ENCODE results near the gene CDK16. TPM values are rescaled to one million over a fixed set of nuclear protein-coding genes. Genes with fewer than 3 reads are reported as not detected.

The CDK16 gene
- total and polyA plus RNA-seq, 9 of the 15 experiments (the other 6 are each of a cell fraction or from before 2014, with no cell fraction given): 3.9 to 104 (median 57.5) TPM

- TF ChIP-seq HNRNPH1 (optimal IDR thresholded peaks at IDR 0.05; ENCODE audit: low read depth, low read length) (no peak), PYGO2 (tag; IDR thresholded peaks at IDR 0.05) (no peak), ZNF140 (CRISPR knock-in tag; IDR thresholded peaks at IDR 0.05) (no peak), SREBF1 (IDR thresholded peaks at IDR 0.05; ENCODE audit: borderline replicate concordance, low read depth, low read length) (no peak), DNMT1 (IDR thresholded peaks at IDR 0.05) (no peak), MED1 (CRISPR knock-in tag; IDR thresholded peaks at IDR 0.05; ENCODE audit: borderline replicate concordance) (no peak), ZNF316 (IDR thresholded peaks at IDR 0.05) (no peak), MEF2A (IDR thresholded peaks at IDR 0.05; ENCODE audit: control insufficient read depth, low read depth, low read length) (no peak), SUPT5H (IDR thresholded peaks at IDR 0.05) (peak; percentile 97), NRF1 (conservative IDR thresholded peaks at IDR 0.05 in 1 of 2, IDR thresholded peaks at IDR 0.05 in 1 of 2) (peak; percentile 15 to 25; a peak in 1 of 4 replicates), ZBTB5 (IDR thresholded peaks at IDR 0.05) (no peak), ZBTB17 (CRISPR knock-in tag; IDR thresholded peaks at IDR 0.05) (no peak), ZNF57 (CRISPR knock-in tag; IDR thresholded peaks at IDR 0.05) (no peak), HMGXB4 (CRISPR knock-in tag; IDR thresholded peaks at IDR 0.05) (no peak), ZBTB49 (CRISPR knock-in tag; IDR thresholded peaks at IDR 0.05; ENCODE audit: borderline replicate concordance) (no peak), POLR2AphosphoS2 (IDR thresholded peaks at IDR 0.05; ENCODE audit: low read length) (0 out of 2 replicates have a peak, but pooled peaks have one; percentile 56), ATF2 (CRISPR knock-in tag; IDR thresholded peaks at IDR 0.05) (no peak), BDP1 (IDR thresholded peaks at IDR 0.05; ENCODE audit: insufficient read depth, insufficient read length) (no peak), EHMT2 (IDR thresholded peaks at IDR 0.05) (no peak), PHB (CRISPR knock-in tag; IDR thresholded peaks at IDR 0.05) (no peak), KAT7 (CRISPR knock-in tag; IDR thresholded peaks at IDR 0.05; ENCODE audit: borderline replicate concordance) (no peak; the same call in 1 of the 2 replicates), ARID2 (IDR thresholded peaks at IDR 0.05) (0 out of 2 replicates have a peak, but pooled peaks have one; percentile 17), ZNF830 (CRISPR knock-in tag; IDR thresholded peaks at IDR 0.05) (0 out of 2 replicates have a peak, but pooled peaks have one; percentile 81)
These were observed 24.8 kb upstream of the CDK16 start, which contains the start of gene UBA1 (continued) for GRCh38 chrX:47193475-47194193.
